Measurements from ENCODE around the gene RRBP1.

Gene RRBP1

GRCh38 chr20:17576215-17576614, 105.8 kb downstream of the RRBP1 start:
- H3K9me2 ChIP-seq (replicated peaks; ENCODE audit: insufficient read depth, low read length), result no peaks in the 10 kb centered on the region
- peaks cover 90% of the 10 kb centered on the region for H3K79me2 ChIP-seq (ENCODE audit: low read length)
- no peaks in the 10 kb centered on the region for H4K20me1 ChIP-seq (ENCODE audit: insufficient read depth, low read length)
- H3K27me3 ChIP-seq (replicated peaks; ENCODE audit: insufficient read depth, low read length), result no peaks in the 10 kb centered on the region
- no peak for TF ChIP-seq EZH2phosphoT487 (IDR thresholded peaks at IDR 0.05; ENCODE audit: low read length)
- TF ChIP-seq EZH2 (optimal IDR thresholded peaks at IDR 0.05; ENCODE audit: low read depth, low read length), result no peak
- TF ChIP-seq, protein P1, sequence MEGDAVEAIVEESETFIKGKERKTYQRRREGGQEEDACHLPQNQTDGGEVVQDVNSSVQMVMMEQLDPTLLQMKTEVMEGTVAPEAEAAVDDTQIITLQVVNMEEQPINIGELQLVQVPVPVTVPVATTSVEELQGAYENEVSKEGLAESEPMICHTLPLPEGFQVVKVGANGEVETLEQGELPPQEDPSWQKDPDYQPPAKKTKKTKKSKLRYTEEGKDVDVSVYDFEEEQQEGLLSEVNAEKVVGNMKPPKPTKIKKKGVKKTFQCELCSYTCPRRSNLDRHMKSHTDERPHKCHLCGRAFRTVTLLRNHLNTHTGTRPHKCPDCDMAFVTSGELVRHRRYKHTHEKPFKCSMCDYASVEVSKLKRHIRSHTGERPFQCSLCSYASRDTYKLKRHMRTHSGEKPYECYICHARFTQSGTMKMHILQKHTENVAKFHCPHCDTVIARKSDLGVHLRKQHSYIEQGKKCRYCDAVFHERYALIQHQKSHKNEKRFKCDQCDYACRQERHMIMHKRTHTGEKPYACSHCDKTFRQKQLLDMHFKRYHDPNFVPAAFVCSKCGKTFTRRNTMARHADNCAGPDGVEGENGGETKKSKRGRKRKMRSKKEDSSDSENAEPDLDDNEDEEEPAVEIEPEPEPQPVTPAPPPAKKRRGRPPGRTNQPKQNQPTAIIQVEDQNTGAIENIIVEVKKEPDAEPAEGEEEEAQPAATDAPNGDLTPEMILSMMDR (IDR thresholded peaks at IDR 0.05; ENCODE audit: low read length), result no peak
- peaks cover 10% of the 10 kb centered on the region for H3K4me1 ChIP-seq (ENCODE audit: low read length)
- no peak overlapping the region for H3K4me3 ChIP-seq (ENCODE audit: low read length)
- H3F3A ChIP-seq (ENCODE audit: insufficient read depth, low read length), result no peaks in the 10 kb centered on the region
- no peaks in the 10 kb centered on the region for H3K9me3 ChIP-seq (replicated peaks; ENCODE audit: insufficient read depth, low read length)
- no peak overlapping the region for H3K4me2 ChIP-seq (ENCODE audit: low read depth, low read length)
- H3K9ac ChIP-seq (ENCODE audit: low read length), result no peak overlapping the region
- no peak overlapping the region for H2AFZ ChIP-seq (ENCODE audit: low read length)
- DNase-seq, result no peak
- no peaks in the 10 kb centered on the region; the same call in 1 of the 2 replicates for H3K36me3 ChIP-seq (replicated peaks; ENCODE audit: insufficient read depth, low read length)
- H3K27ac ChIP-seq (ENCODE audit: low read length), result no peak overlapping the region

DNA sequence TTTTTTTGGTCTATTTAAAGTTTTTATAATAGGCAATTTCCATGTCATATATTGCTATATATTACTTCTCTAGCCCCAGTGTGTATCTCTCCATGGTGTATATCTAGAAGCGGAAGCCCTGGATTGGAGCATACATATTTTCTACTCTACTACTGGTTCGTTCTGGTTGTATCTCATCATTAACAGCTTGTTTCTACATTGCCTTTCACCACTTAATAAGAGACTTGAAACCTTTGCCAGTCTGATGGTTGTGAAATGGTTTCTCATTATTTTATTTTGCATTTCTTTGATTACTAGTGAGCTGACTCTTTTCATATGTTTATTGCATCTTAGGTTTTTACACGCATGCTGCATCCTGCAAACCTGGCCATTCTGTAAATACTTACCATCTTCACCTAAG, 108.6 kb downstream of the RRBP1 start:
- Histone ChIP-seq H3K9me2 (replicated peaks; ENCODE audit: insufficient read depth, low read length) (no peaks in the 10 kb centered on the region), H3K4me3 (ENCODE audit: low read length) (no peak overlapping the region), H3K9ac (ENCODE audit: low read length) (no peak overlapping the region), H3K4me2 (ENCODE audit: low read depth, low read length) (no peak overlapping the region), H3K9me3 (replicated peaks; ENCODE audit: insufficient read depth, low read length) (no peaks in the 10 kb centered on the region), H3K4me1 (ENCODE audit: low read length) (peaks cover 10% of the 10 kb centered on the region), H3K79me2 (ENCODE audit: low read length) (peaks cover 78% of the 10 kb centered on the region), H3F3A (ENCODE audit: insufficient read depth, low read length) (0 out of 2 replicates have a peak, but pooled peaks cover 6% of the 10 kb centered on the region), H3K27ac (ENCODE audit: low read length) (no peak overlapping the region), H3K27me3 (replicated peaks; ENCODE audit: insufficient read depth, low read length) (no peaks in the 10 kb centered on the region), H3K36me3 (replicated peaks; ENCODE audit: insufficient read depth, low read length) (no peaks in the 10 kb centered on the region; the same call in 1 of the 2 replicates), H2AFZ (ENCODE audit: low read length) (no peak overlapping the region), H4K20me1 (ENCODE audit: insufficient read depth, low read length) (no peaks in the 10 kb centered on the region)
- TF ChIP-seq, protein P1 (IDR thresholded peaks at IDR 0.05; ENCODE audit: low read length), result no peak
- TF ChIP-seq EZH2 (optimal IDR thresholded peaks at IDR 0.05; ENCODE audit: low read depth, low read length), result no peak
- TF ChIP-seq EZH2phosphoT487 (IDR thresholded peaks at IDR 0.05; ENCODE audit: low read length), result no peak
- no peak for DNase-seq

GRCh38 chr20:17572034-17572638, 109.9 kb downstream of the RRBP1 start:
- 0 out of 2 replicates have a peak, but pooled peaks cover 6% of the 10 kb centered on the region for H3F3A ChIP-seq (ENCODE audit: insufficient read depth, low read length)
- H3K4me1 ChIP-seq (ENCODE audit: low read length), result peaks cover 10% of the 10 kb centered on the region
- H3K27me3 ChIP-seq (replicated peaks; ENCODE audit: insufficient read depth, low read length), result no peaks in the 10 kb centered on the region
- no peak overlapping the region for H3K4me3 ChIP-seq (ENCODE audit: low read length)
- peak; percentile 16 for DNase-seq
- H3K9me2 ChIP-seq (replicated peaks; ENCODE audit: insufficient read depth, low read length), result no peaks in the 10 kb centered on the region
- H2AFZ ChIP-seq (ENCODE audit: low read length), result no peak overlapping the region
- TF ChIP-seq EZH2 (optimal IDR thresholded peaks at IDR 0.05; ENCODE audit: low read depth, low read length) (no peak), EZH2phosphoT487 (IDR thresholded peaks at IDR 0.05; ENCODE audit: low read length) (no peak)
- TF ChIP-seq, protein P1 (IDR thresholded peaks at IDR 0.05; ENCODE audit: low read length), result no peak
- H3K79me2 ChIP-seq (ENCODE audit: low read length), result peaks cover 69% of the 10 kb centered on the region
- H4K20me1 ChIP-seq (ENCODE audit: insufficient read depth, low read length), result no peaks in the 10 kb centered on the region
- peak overlapping the region; percentile 30; the same call in 1 of the 2 replicates for H3K4me2 ChIP-seq (ENCODE audit: low read depth, low read length)
- no peak overlapping the region for H3K27ac ChIP-seq (ENCODE audit: low read length)
- H3K9me3 ChIP-seq (replicated peaks; ENCODE audit: insufficient read depth, low read length), result no peaks in the 10 kb centered on the region
- H3K36me3 ChIP-seq (replicated peaks; ENCODE audit: insufficient read depth, low read length), result no peaks in the 10 kb centered on the region; the same call in 1 of the 2 replicates
- no peak overlapping the region for H3K9ac ChIP-seq (ENCODE audit: low read length)
